Measurements from ENCODE around the gene SMAD6. TPM values are rescaled to one million over a fixed set of nuclear protein-coding genes. Genes with fewer than 3 reads are reported as not detected.

The SMAD6 gene
- total RNA-seq, 1 donor from 2014 or later, result 0.79 TPM

DNA sequence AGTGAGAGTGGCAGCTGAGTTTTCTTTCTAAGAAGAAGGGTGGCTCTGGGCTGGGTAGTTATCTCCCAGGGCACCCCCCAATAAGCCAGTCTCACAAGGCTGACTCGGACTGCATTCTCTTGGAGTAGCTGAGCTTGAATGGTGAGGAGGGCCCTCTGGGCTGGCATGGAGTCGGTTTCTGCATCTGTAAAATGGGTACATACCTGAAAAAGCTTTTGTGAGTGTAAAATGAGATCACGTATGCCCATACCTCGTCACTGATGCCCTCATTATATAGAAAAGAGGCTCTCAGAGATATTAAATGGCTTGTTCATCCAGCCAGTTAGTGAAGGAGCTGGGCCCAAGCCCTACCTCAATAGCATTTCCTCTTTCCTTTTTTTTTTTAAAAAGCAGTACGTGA, 41.2 kb downstream of the SMAD6 start:
- Histone ChIP-seq H3K36me3 (ENCODE audit: control insufficient read depth, insufficient read depth, low read length) (no peaks in the 10 kb centered on the region), H3K4me3 (ENCODE audit: low read depth, low read length) (no peak overlapping the region), H3K27me3 (ENCODE audit: control insufficient read depth, insufficient read depth, low read length) (no peaks in the 10 kb centered on the region)
- DNase-seq (ENCODE audit: low read depth) (no peak), FAIRE-seq (no peak)
- TF ChIP-seq, protein P1, sequence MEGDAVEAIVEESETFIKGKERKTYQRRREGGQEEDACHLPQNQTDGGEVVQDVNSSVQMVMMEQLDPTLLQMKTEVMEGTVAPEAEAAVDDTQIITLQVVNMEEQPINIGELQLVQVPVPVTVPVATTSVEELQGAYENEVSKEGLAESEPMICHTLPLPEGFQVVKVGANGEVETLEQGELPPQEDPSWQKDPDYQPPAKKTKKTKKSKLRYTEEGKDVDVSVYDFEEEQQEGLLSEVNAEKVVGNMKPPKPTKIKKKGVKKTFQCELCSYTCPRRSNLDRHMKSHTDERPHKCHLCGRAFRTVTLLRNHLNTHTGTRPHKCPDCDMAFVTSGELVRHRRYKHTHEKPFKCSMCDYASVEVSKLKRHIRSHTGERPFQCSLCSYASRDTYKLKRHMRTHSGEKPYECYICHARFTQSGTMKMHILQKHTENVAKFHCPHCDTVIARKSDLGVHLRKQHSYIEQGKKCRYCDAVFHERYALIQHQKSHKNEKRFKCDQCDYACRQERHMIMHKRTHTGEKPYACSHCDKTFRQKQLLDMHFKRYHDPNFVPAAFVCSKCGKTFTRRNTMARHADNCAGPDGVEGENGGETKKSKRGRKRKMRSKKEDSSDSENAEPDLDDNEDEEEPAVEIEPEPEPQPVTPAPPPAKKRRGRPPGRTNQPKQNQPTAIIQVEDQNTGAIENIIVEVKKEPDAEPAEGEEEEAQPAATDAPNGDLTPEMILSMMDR (IDR thresholded peaks at IDR 0.05; ENCODE audit: insufficient read depth, low read length, severe bottlenecking), result no peak

DNA sequence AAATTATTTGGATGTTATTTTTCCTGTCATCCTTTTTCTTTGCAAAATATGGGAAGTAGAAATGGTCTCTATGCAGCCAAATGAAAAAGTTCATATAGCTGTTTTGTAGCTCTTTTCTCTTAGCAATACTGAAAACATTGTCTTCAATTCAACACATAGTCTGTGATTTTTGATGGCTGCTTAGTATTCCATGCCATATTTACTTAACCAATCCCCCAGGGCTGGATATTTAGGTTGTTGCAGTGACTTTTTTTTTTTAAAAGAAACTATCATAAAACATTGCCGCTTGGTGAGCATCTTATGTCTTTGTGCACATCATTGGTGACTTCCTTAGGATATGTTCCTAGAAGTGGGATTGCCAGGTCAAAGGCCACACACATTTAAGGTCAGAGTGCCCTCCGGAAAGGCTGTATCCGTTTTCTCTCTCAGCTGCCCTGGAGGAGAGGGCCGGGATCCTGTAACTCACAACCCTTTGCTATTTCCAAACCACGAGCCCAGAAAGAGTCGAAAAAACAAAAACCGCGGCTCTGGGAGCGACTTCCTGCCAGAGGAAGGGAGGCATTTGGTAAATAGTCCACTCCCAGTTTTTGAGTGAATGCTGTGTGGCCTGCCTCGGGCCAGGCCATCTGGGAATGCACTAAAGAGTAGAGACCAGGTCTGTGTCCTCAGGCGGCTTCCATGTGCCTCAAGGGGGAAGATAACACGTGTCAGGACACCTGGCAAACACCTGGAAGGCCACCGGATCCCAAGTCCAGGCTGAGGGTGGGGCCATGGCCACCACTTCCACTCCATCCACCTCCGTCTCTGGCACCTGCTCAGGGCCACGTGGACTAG, 41.9 kb downstream of the SMAD6 start:
- Histone ChIP-seq H3K36me3 (ENCODE audit: control insufficient read depth, insufficient read depth, low read length) (no peaks in the 10 kb centered on the region), H3K4me3 (ENCODE audit: low read depth, low read length) (no peak overlapping the region), H3K27me3 (ENCODE audit: control insufficient read depth, insufficient read depth, low read length) (no peaks in the 10 kb centered on the region)
- TF ChIP-seq, protein P1 (IDR thresholded peaks at IDR 0.05; ENCODE audit: insufficient read depth, low read length, severe bottlenecking), result no peak
- FAIRE-seq, result no peak
- DNase-seq (ENCODE audit: low read depth), result no peak

DNA sequence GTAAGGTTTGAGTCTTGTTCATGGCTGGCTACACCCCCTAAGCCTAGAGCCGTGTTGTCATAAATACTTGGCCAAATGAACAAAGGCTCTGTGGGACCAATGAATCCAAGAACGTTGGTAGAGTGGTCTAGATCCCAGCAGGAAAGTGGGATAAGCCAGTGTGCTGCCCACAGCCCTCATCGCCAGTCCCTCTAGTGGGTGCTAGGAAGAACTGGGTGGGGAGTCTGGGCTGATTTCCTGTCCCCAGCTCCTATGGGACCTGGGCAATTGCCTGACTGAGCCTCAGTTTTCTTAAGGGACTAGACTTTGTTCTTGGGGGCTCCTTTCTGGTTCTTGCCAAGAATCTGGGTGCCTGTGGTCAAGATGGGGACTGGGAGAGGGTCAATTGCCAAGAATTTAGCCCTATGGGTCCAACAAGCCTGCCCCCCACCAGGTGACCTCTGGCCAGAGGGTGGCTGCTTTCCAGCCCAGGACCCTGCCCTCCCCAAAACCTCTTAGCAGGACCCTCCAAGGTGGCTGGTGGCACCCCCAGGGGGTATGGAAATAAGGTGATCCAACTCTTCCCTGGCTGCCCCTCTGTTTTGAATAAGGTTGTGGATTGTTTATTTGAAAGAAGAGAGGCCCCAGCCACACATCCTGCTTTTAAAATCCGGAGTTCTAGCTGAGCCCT, 42.7 kb downstream of the SMAD6 start:
- H3K4me3 ChIP-seq (ENCODE audit: low read depth, low read length), result no peak overlapping the region
- no peaks in the 10 kb centered on the region for H3K27me3 ChIP-seq (ENCODE audit: control insufficient read depth, insufficient read depth, low read length)
- no peak for FAIRE-seq
- TF ChIP-seq, protein P1 (IDR thresholded peaks at IDR 0.05; ENCODE audit: insufficient read depth, low read length, severe bottlenecking), result no peak
- no peak for DNase-seq (ENCODE audit: low read depth)
- H3K36me3 ChIP-seq (ENCODE audit: control insufficient read depth, insufficient read depth, low read length), result no peaks in the 10 kb centered on the region

DNA sequence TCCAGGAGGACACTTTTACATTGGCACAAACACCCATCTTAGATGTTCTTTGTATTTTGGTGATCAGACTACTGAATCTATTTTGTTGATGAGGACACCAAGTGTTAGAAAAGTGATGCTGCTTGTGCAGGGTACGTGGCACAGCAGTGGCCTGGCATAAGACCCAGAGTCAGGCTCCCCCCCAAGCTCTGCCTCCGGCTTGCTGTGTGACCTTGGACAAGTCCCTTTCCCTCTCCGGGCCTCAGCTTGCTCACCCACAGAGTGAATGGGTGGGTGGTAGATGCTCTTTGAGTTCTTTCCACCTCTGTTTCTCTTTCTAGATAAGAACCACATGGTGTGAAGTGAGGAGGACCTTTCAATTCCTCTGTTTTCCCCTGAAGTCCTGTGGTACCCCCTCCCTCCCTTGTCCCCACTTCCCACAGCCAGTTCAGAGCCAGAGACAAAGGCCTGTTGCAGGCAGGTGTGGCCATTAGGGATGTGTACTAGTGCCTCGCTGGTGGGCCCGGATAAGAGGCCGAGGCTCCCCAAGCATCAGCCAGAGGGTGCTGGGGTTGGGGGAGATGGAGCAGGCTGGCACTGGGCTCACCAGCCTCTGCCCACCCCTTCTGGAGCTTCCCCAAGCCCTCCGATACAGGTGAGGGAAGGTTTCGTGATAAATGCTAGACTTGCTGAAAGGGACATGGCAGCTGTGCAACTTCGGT, 43.6 kb downstream of the SMAD6 start:
- TF ChIP-seq, protein P1 (IDR thresholded peaks at IDR 0.05; ENCODE audit: insufficient read depth, low read length, severe bottlenecking), result no peak
- Histone ChIP-seq H3K27me3 (ENCODE audit: control insufficient read depth, insufficient read depth, low read length) (no peaks in the 10 kb centered on the region), H3K36me3 (ENCODE audit: control insufficient read depth, insufficient read depth, low read length) (no peaks in the 10 kb centered on the region), H3K4me3 (ENCODE audit: low read depth, low read length) (no peak overlapping the region)
- FAIRE-seq (no peak), DNase-seq (ENCODE audit: low read depth) (no peak)

DNA sequence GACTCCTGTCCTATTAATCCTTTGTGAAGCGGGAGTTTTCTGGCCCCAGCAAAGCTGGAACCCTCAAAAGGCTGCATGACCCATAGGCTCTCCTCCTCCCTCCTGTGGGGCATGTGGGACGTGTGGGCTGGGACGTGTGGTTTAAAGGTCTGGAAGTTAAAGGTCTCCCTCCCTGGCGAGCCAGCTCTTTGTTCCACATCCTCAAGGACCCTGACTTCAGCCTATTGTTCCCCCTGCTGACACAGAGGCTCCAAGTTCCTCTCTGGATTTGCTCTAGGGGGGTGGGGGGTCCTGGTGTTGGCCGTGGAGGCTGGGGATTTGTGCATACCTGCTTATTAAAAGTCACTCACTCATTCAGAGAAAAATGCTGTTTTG, 44.2 kb downstream of the SMAD6 start:
- no peaks in the 10 kb centered on the region for H3K36me3 ChIP-seq (ENCODE audit: control insufficient read depth, insufficient read depth, low read length)
- FAIRE-seq, result no peak
- H3K27me3 ChIP-seq (ENCODE audit: control insufficient read depth, insufficient read depth, low read length), result no peaks in the 10 kb centered on the region
- no peak overlapping the region for H3K4me3 ChIP-seq (ENCODE audit: low read depth, low read length)
- TF ChIP-seq, protein P1 (IDR thresholded peaks at IDR 0.05; ENCODE audit: insufficient read depth, low read length, severe bottlenecking), result no peak
- no peak for DNase-seq (ENCODE audit: low read depth)

All from bronchial epithelial cell (primary cell).